Loucy (cell line): Measurements from ENCODE around the gene RASA1.

Source experiments
- H2AFZ ChIP-seq: fragments of 200-600 bp; sonication (generic); 2 replicates; pipeline ENCODE4 v1.6.0; 2016; ENCODE audit warnings: antibody characterized with exemption, mild to moderate bottlenecking, low read length, moderate library complexity
- H3F3A ChIP-seq: fragments of 200-600 bp; 2 replicates; pipeline ENCODE4 v1.6.0; 2016; ENCODE audit warnings: antibody characterized with exemption, low read depth, mild to moderate bottlenecking
- H3K27me3 ChIP-seq: fragments of 200-600 bp; sonication (generic); 2 replicates; pipeline ENCODE4 v1.6.1; 2014; ENCODE audit warnings: low read length, mild to moderate bottlenecking; ENCODE audit not compliant: insufficient read depth, poor library complexity, severe bottlenecking
- H3K36me3 ChIP-seq: fragments of 200-600 bp; sonication (generic); 2 replicates; pipeline ENCODE4 v1.6.1; 2016; ENCODE audit warnings: low read length; ENCODE audit not compliant: insufficient read depth
- H3K4me1 ChIP-seq: fragments of 200-600 bp; sonication (generic); 2 replicates; pipeline ENCODE4 v1.5.1; 2014; ENCODE audit warnings: low read length, mild to moderate bottlenecking; ENCODE audit not compliant: insufficient read depth, poor library complexity, severe bottlenecking
- H3K4me2 ChIP-seq: fragments of 200-600 bp; sonication (generic); 2 replicates; pipeline ENCODE4 v1.6.0; 2014; ENCODE audit warnings: antibody characterized with exemption, low read length, low read depth, mild to moderate bottlenecking; ENCODE audit not compliant: poor library complexity, severe bottlenecking
- H3K4me3 ChIP-seq: fragments of 200-600 bp; sonication (generic); 2 replicates; pipeline ENCODE4 v1.5.1; 2014; ENCODE audit warnings: low read length, mild to moderate bottlenecking, mixed read lengths; ENCODE audit not compliant: poor library complexity, severe bottlenecking
- H3K79me2 ChIP-seq: fragments of 200-600 bp; sonication (generic); 2 replicates; pipeline ENCODE4 v1.6.1; 2014; ENCODE audit warnings: low read length; ENCODE audit not compliant: insufficient read depth
- H3K9ac ChIP-seq: fragments of 200-600 bp; sonication (generic); 2 replicates; pipeline ENCODE4 v1.6.0; 2014; ENCODE audit warnings: mild to moderate bottlenecking, low read depth, low read length, moderate library complexity; ENCODE audit not compliant: poor library complexity, severe bottlenecking
- H3K9me2 ChIP-seq: fragments of 200-600 bp; sonication (generic); replicated peaks from 2 replicates; pipeline ENCODE4 v1.6.1; 2016; ENCODE audit warnings: low read depth, low read length, mixed read lengths
- H3K9me3 ChIP-seq: fragments of 200-600 bp; sonication (generic); 2 replicates; pipeline ENCODE4 v1.6.1; 2014; ENCODE audit warnings: mild to moderate bottlenecking, antibody characterized with exemption, low read length, low read depth; ENCODE audit not compliant: insufficient read depth
- H4K20me1 ChIP-seq: fragments of 200-600 bp; sonication (generic); 2 replicates; pipeline ENCODE4 v1.6.0; 2014; ENCODE audit warnings: antibody characterized with exemption, low read length, mild to moderate bottlenecking; ENCODE audit not compliant: insufficient read depth, poor library complexity, severe bottlenecking
- CTCF ChIP-seq: fragments of 200-600 bp; sonication (generic); conservative IDR thresholded peaks from 2 replicates; pipeline ENCODE4 v1.5.1; 2014; ENCODE audit warnings: mild to moderate bottlenecking, antibody characterized with exemption, low read length
- EZH2phosphoT487 ChIP-seq: fragments of 200-600 bp; IDR thresholded peaks from 2 replicates; pipeline ENCODE4 v1.6.1; 2018; ENCODE audit warnings: antibody characterized with exemption, mild to moderate bottlenecking, moderate library complexity, borderline replicate concordance

Gene RASA1

GRCh38 chr5:87329114-87329513, 61.4 kb downstream of the RASA1 start:
- H3K4me1 ChIP-seq = peaks cover 3% of the 10 kb centered on the region
- peaks cover 15% of the 10 kb centered on the region; the same call in 1 of the 2 replicates for H3K36me3 ChIP-seq
- no peaks in the 10 kb centered on the region for H3K9me3 ChIP-seq
- no peaks in the 10 kb centered on the region; the same call in 1 of the 2 replicates for H3F3A ChIP-seq
- no peaks in the 10 kb centered on the region for H3K27me3 ChIP-seq
- H3K9me2 ChIP-seq = no peaks in the 10 kb centered on the region
- no peak overlapping the region for H2AFZ ChIP-seq
- H3K79me2 ChIP-seq = peaks cover 59% of the 10 kb centered on the region
- peaks cover 13% of the 10 kb centered on the region for H4K20me1 ChIP-seq
- no peak for TF ChIP-seq CTCF
- no peak for TF ChIP-seq EZH2phosphoT487
- no peak overlapping the region for H3K4me2 ChIP-seq
- H3K4me3 ChIP-seq = no peak overlapping the region
- H3K9ac ChIP-seq = no peak overlapping the region

- 0 out of 2 replicates have a peak, but pooled peaks cover 5% of the 10 kb centered on the region for H3F3A ChIP-seq
- peaks cover 50% of the 10 kb centered on the region for H3K36me3 ChIP-seq
- H2AFZ ChIP-seq = no peak overlapping the region
- H3K9me2 ChIP-seq = no peaks in the 10 kb centered on the region
- H3K9ac ChIP-seq = peak overlapping the region; percentile 35
- peaks cover 15% of the 10 kb centered on the region for H3K4me1 ChIP-seq
- no peaks in the 10 kb centered on the region for H3K27me3 ChIP-seq
- TF ChIP-seq CTCF = no peak
- TF ChIP-seq EZH2phosphoT487 = no peak
- peak overlapping the region; percentile 70 for H3K4me2 ChIP-seq
- H3K79me2 ChIP-seq = no peaks in the 10 kb centered on the region
- no peaks in the 10 kb centered on the region for H3K9me3 ChIP-seq
- H3K4me3 ChIP-seq = peak overlapping the region; percentile 39
- peaks cover 4% of the 10 kb centered on the region for H4K20me1 ChIP-seq
Observed at GRCh38 chr5:87339986-87340385, 72.3 kb downstream of the RASA1 start.

- no peak for TF ChIP-seq CTCF
- TF ChIP-seq EZH2phosphoT487 = no peak
- H3K27me3 ChIP-seq = no peaks in the 10 kb centered on the region
- no peaks in the 10 kb centered on the region for H3K9me2 ChIP-seq
- H3F3A ChIP-seq = 0 out of 2 replicates have a peak, but pooled peaks cover 5% of the 10 kb centered on the region
- H3K9me3 ChIP-seq = no peaks in the 10 kb centered on the region
- H4K20me1 ChIP-seq = peaks cover 4% of the 10 kb centered on the region
- no peak overlapping the region for H2AFZ ChIP-seq
- no peaks in the 10 kb centered on the region for H3K79me2 ChIP-seq
- H3K9ac ChIP-seq = peak overlapping the region; percentile 35
- H3K4me1 ChIP-seq = peaks cover 15% of the 10 kb centered on the region
- peaks cover 49% of the 10 kb centered on the region for H3K36me3 ChIP-seq
- H3K4me3 ChIP-seq = peak overlapping the region; percentile 39
- H3K4me2 ChIP-seq = peak overlapping the region; percentile 70
Observed at GRCh38 chr5:87340716-87341115, 73.0 kb downstream of the RASA1 start.
